ENCODE results near the gene MTHFD1L. TPM values are rescaled to one million over a fixed set of nuclear protein-coding genes. Genes with fewer than 3 reads are reported as not detected.

The MTHFD1L gene
- total and polyA plus RNA-seq, 2 donors (not counting 3 experiments of a cell fraction or from before 2014, with no cell fraction given), result 40.2 to 120 TPM

GRCh38 chr6:150969901-150970300 lies 104.4 kb downstream of the MTHFD1L start:
- ChIA-PET CTCF (no interaction called here), POLR2A (no interaction called here)
- dilution Hi-C loops (cut with MboI; ENCODE audit: extremely low pct_ligation_motif_present, low sequenced_read_pairs) (no loop called here), intact Hi-C loops (cut with micrococcal nuclease) (no loop called here)
- H3K4me1 ChIP-seq (ENCODE audit: control insufficient read depth, extremely low read depth, insufficient read depth, low read length), result no peaks in the 10 kb centered on the region
- H3K79me2 ChIP-seq (ENCODE audit: control insufficient read depth, insufficient read depth, low read length), result no peaks in the 10 kb centered on the region
- H3K4me2 ChIP-seq (ENCODE audit: insufficient read depth, low read length), result no peak overlapping the region
- H3K27me3 ChIP-seq (ENCODE audit: control insufficient read depth in 2 of 2, insufficient read depth in 2 of 2, low read length in 2 of 2), result no peaks in the 10 kb centered on the region
- H3K27ac ChIP-seq (ENCODE audit: insufficient read depth, low read depth, low read length), result no peak overlapping the region
- TF ChIP-seq CTCF (IDR thresholded peaks at IDR 0.05; ENCODE audit: extremely low read depth in 1 of 2, insufficient read depth in 1 of 2, low read depth in 1 of 2, low read length in 2 of 2) (no peak), MYC (IDR thresholded peaks at IDR 0.05; ENCODE audit: low read depth, low read length) (no peak), JUN (IDR thresholded peaks at IDR 0.05; ENCODE audit: borderline replicate concordance, insufficient read depth, insufficient read length, low read depth) (no peak), MAX (IDR thresholded peaks at IDR 0.05; ENCODE audit: insufficient read depth, insufficient read length) (no peak)
- no peak overlapping the region for H3K4me3 ChIP-seq (replicated peaks in 1 of 3; ENCODE audit: insufficient read depth in 1 of 3, low read depth in 1 of 3, low read length in 3 of 3)
- H3K9me3 ChIP-seq (replicated peaks; ENCODE audit: control insufficient read depth, insufficient read depth, low read length), result no peaks in the 10 kb centered on the region
- no peaks in the 10 kb centered on the region for H3K9me1 ChIP-seq (replicated peaks; ENCODE audit: control insufficient read depth, extremely low read depth, insufficient read depth, low read length)
- FAIRE-seq, result no peak
- BruUV-seq (replicated peaks), result no TSS peak
- peaks cover 7 to 10% of the 10 kb centered on the region in 2 experiments for H3K36me3 ChIP-seq (ENCODE audit: control insufficient read depth in 2 of 2, extremely low read depth in 1 of 2, insufficient read depth in 2 of 2, low read length in 2 of 2)
- DNase-seq (ENCODE audit: low read depth, low spot score), result no peak
- H3K9ac ChIP-seq (replicated peaks; ENCODE audit: extremely low read depth, insufficient read depth, low read length), result no peak overlapping the region
- H2AFZ ChIP-seq (ENCODE audit: low read depth, low read length), result no peak overlapping the region
- H4K20me1 ChIP-seq (replicated peaks; ENCODE audit: control insufficient read depth, extremely low read depth, insufficient read depth, low read length), result no peaks in the 10 kb centered on the region

GRCh38 chr6:150971219-150971618 lies 105.7 kb downstream of the MTHFD1L start:
- no peaks in the 10 kb centered on the region for H3K79me2 ChIP-seq (ENCODE audit: control insufficient read depth, insufficient read depth, low read length)
- ChIA-PET POLR2A (no interaction called here), CTCF (interaction anchor here (1.9 kb wide), 1 partner anchor 353 kb away, joined by 9 read pairs; no protein-coding TSS in a partner anchor)
- peaks cover 7 to 11% of the 10 kb centered on the region in 2 experiments for H3K36me3 ChIP-seq (ENCODE audit: control insufficient read depth in 2 of 2, extremely low read depth in 1 of 2, insufficient read depth in 2 of 2, low read length in 2 of 2)
- H3K4me3 ChIP-seq (replicated peaks in 1 of 3; ENCODE audit: insufficient read depth in 1 of 3, low read depth in 1 of 3, low read length in 3 of 3), result no peak overlapping the region
- FAIRE-seq, result no peak
- no peak overlapping the region for H3K4me2 ChIP-seq (ENCODE audit: insufficient read depth, low read length)
- no peak overlapping the region for H2AFZ ChIP-seq (ENCODE audit: low read depth, low read length)
- H3K4me1 ChIP-seq (ENCODE audit: control insufficient read depth, extremely low read depth, insufficient read depth, low read length), result no peaks in the 10 kb centered on the region
- dilution Hi-C loops (cut with MboI; ENCODE audit: extremely low pct_ligation_motif_present, low sequenced_read_pairs), result no loop called here
- H3K27me3 ChIP-seq (ENCODE audit: control insufficient read depth in 2 of 2, insufficient read depth in 2 of 2, low read length in 2 of 2), result no peaks in the 10 kb centered on the region
- H3K9ac ChIP-seq (replicated peaks; ENCODE audit: extremely low read depth, insufficient read depth, low read length), result no peak overlapping the region
- H3K27ac ChIP-seq (ENCODE audit: insufficient read depth, low read depth, low read length), result no peak overlapping the region
- no peaks in the 10 kb centered on the region for H3K9me3 ChIP-seq (replicated peaks; ENCODE audit: control insufficient read depth, insufficient read depth, low read length)
- no peaks in the 10 kb centered on the region for H3K9me1 ChIP-seq (replicated peaks; ENCODE audit: control insufficient read depth, extremely low read depth, insufficient read depth, low read length)
- no TSS peak for BruUV-seq (replicated peaks)
- no peak for DNase-seq (ENCODE audit: low read depth, low spot score)
- H4K20me1 ChIP-seq (replicated peaks; ENCODE audit: control insufficient read depth, extremely low read depth, insufficient read depth, low read length), result no peaks in the 10 kb centered on the region
- no peak for TF ChIP-seq MYC (IDR thresholded peaks at IDR 0.05; ENCODE audit: low read depth, low read length)
- no peak for TF ChIP-seq GATA2 (IDR thresholded peaks at IDR 0.05; ENCODE audit: insufficient read depth, insufficient read length, low read depth, low read length)
- TF ChIP-seq POLR2AphosphoS5 (IDR thresholded peaks at IDR 0.05; ENCODE audit: insufficient read depth, low read depth, low read length), result no peak
- no peak for TF ChIP-seq MAX (IDR thresholded peaks at IDR 0.05; ENCODE audit: insufficient read depth, insufficient read length)
- intact Hi-C loops (cut with micrococcal nuclease), result no loop called here
